ENCODE results near the gene F2.
A peak's percentile ranks its signal among the peaks of the same experiment; 100 is the strongest.
"Not testable (repeated sequence)": the region's sequence is repeated elsewhere in the genome, so short reads cannot be mapped to it uniquely, and the experiment has no call there.

F2 gene

GRCh38 chr11:46701078-46701654 is 17.8 kb upstream of the F2 start:
- Histone ChIP-seq H3K27ac (peak overlapping the region; percentile 92 to 99 (median 96)), H4K20me1 (peaks cover 11 to 55% (median 36%) of the 10 kb centered on the region in 11 experiments; a peak in 19 of 22 replicates), H3K4me3 (peak overlapping the region; percentile 86 to 100 (median 98)), H3K36me3 (peaks cover 45 to 65% (median 57%) of the 10 kb centered on the region in 11 experiments), H3K4me2 (peak overlapping the region; percentile 83 to 100 (median 97)), H3K4me1 (peaks cover 33 to 53% (median 49%) of the 10 kb centered on the region in 10 experiments), H3K27me3 (no peaks in the 10 kb centered on the region), H3K9me3 (replicated peaks in 1 of 11) (no peaks in the 10 kb centered on the region), H3K9ac (peak overlapping the region; percentile 90 to 99 (median 94))
- TF ChIP-seq Cebpa-rat (IDR thresholded peaks at IDR 0.05), result no peak

- Histone ChIP-seq H4K20me1 (peaks cover 0 to 66% (median 43%) of the 10 kb centered on the region in 11 experiments; a peak in 17 of 22 replicates), H3K4me2 (no peak overlapping the region), H3K4me3 (no peak overlapping the region), H3K36me3 (peaks cover 66 to 84% (median 74%) of the 10 kb centered on the region in 11 experiments), H3K27ac (no peak overlapping the region), H3K4me1 (peaks cover 18 to 21% (median 20%) of the 10 kb centered on the region in 10 experiments), H3K9me3 (replicated peaks in 1 of 11) (no peaks in the 10 kb centered on the region), H3K9ac (no peak overlapping the region), H3K27me3 (no peaks in the 10 kb centered on the region)
- no peak for TF ChIP-seq Cebpa-rat (IDR thresholded peaks at IDR 0.05)
Measured at GRCh38 chr11:46705070-46705688, 13.8 kb upstream of the F2 start.

DNA sequence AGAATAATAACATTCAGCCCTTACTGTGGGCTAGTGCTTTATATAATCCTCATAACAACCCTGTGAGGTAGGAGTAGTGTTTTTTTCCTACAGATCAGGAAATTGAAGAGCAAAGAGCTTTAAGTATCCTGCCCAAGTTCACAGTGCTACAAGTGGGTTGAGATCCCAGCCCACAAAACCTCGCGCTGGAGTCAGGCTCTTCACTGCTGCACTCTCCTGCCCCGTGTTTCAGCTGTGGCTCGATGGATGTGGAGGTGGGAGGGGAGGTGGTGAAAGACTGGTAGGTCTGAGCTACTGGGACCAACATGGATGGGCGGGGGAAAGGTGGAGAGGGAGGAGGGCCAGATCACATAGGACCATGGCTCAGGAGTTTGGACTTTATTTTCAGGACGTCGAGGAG is 12.1 kb upstream of the F2 start:
- H3K4me2 ChIP-seq, result no peak overlapping the region
- H3K4me1 ChIP-seq, result peaks cover 14 to 16% (median 15%) of the 10 kb centered on the region in 10 experiments
- peaks cover 0 to 59% (median 43%) of the 10 kb centered on the region in 11 experiments; a peak in 17 of 22 replicates for H4K20me1 ChIP-seq
- H3K27ac ChIP-seq, result no peak overlapping the region
- H3K9me3 ChIP-seq (replicated peaks in 1 of 11), result no peaks in the 10 kb centered on the region
- peaks cover 66 to 90% (median 74%) of the 10 kb centered on the region in 11 experiments for H3K36me3 ChIP-seq
- no peak overlapping the region for H3K4me3 ChIP-seq
- 0 out of 22 replicates have a peak overlapping the region, but pooled peaks of 1 of the 11 experiments have one; percentile 6 for H3K9ac ChIP-seq
- H3K27me3 ChIP-seq, result no peaks in the 10 kb centered on the region
- TF ChIP-seq Cebpa-rat (IDR thresholded peaks at IDR 0.05), result no peak

DNA sequence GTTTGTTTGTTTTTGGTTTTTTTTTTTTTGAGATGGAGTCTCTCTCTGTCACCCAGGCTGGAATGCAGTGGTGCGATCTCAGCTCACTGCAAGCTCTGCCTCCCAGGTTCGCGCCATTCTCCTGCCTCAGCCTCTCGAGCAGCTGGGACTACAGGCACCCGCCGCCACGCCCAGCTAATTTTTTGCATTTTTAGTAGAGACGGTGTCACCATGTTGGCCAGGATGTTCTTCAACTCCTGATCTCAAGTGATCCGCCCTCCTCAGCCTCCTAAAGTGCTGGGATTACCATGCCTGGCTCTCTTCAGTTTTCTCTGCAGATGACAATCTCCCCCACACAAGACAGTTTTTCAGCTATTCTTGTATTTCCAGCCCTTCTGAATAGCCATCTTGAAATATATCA is 9.7 kb upstream of the F2 start:
- H3K4me1 ChIP-seq; H3K27ac ChIP-seq; H3K4me2 ChIP-seq; H3K9me3 ChIP-seq (replicated peaks in 1 of 11); H3K4me3 ChIP-seq; H3K9ac ChIP-seq; H3K27me3 ChIP-seq: not testable (repeated sequence)
- Histone ChIP-seq H4K20me1 (peaks cover 0 to 44% (median 32%) of the 10 kb centered on the region in 11 experiments; a peak in 17 of 22 replicates), H3K36me3 (peaks cover 43 to 66% (median 49%) of the 10 kb centered on the region in 11 experiments)

DNA sequence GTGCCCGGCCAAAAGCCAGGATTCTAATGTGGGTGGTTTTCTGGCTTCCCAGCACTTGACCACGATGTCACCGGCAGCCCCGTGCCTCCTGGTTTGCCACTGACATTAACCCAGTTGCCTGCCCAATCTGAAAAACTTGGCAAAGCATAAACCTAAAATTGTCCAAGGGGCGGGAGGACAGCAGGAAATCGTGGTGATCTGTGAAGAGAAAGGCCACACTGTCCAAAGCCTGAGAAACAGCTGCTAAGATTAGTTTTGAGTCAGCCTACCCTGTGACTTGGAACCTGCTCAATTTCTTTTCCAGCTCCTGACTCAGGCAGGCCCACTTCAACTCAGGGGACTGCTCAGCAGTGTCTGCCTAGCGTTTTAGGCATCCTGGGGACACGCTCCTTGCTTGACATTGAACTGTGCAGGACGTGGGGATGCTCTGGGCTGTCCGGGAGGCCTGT is 8.2 kb upstream of the F2 start:
- Histone ChIP-seq H3K36me3 (peaks cover 28 to 51% (median 34%) of the 10 kb centered on the region in 11 experiments), H3K9ac (no peak overlapping the region), H3K27ac (no peak overlapping the region; a peak in 1 of 22 replicates), H3K4me1 (peaks cover 0 to 7% (median 0%) of the 10 kb centered on the region in 10 experiments; a peak in 2 of 20 replicates), H3K4me2 (no peak overlapping the region), H3K4me3 (no peak overlapping the region), H3K27me3 (no peaks in the 10 kb centered on the region), H3K9me3 (replicated peaks in 1 of 11) (no peaks in the 10 kb centered on the region), H4K20me1 (peaks cover 0 to 29% (median 17%) of the 10 kb centered on the region in 11 experiments; a peak in 16 of 22 replicates)
- no peak for TF ChIP-seq Cebpa-rat (IDR thresholded peaks at IDR 0.05)

DNA sequence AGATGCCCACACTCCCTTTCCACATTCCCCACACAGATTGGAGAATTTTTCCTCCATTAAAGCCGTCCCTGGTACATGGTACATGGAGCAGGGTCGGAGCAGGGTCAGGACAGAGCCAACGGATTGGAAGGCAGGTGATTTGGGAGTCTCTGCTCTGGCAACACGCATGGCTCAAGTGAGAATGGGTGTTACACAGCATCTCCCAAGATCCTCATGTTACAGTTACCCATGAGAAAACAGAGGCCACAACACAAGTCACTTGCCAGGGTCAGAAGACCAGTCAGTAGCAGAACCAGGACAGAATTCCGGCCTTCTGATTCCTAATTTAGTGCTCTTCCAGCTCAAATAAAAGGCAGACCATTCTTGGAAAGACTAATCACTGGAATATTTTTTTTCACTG is 7.7 kb upstream of the F2 start:
- no peak for TF ChIP-seq Cebpa-rat (IDR thresholded peaks at IDR 0.05)
- no peaks in the 10 kb centered on the region for H3K9me3 ChIP-seq (replicated peaks in 1 of 11)
- H3K27me3 ChIP-seq, result no peaks in the 10 kb centered on the region
- H3K4me2 ChIP-seq, result no peak overlapping the region
- no peak overlapping the region for H3K27ac ChIP-seq
- no peak overlapping the region for H3K9ac ChIP-seq
- H3K4me3 ChIP-seq, result no peak overlapping the region
- H3K36me3 ChIP-seq, result peaks cover 23 to 46% (median 30%) of the 10 kb centered on the region in 11 experiments
- peaks cover 0 to 7% (median 0%) of the 10 kb centered on the region in 10 experiments; a peak in 2 of 20 replicates for H3K4me1 ChIP-seq
- peaks cover 0 to 24% (median 13%) of the 10 kb centered on the region in 11 experiments; a peak in 15 of 22 replicates for H4K20me1 ChIP-seq

- no peak overlapping the region for H3K4me3 ChIP-seq
- H4K20me1 ChIP-seq, result peaks cover 0 to 9% (median 0%) of the 10 kb centered on the region in 11 experiments; a peak in 2 of 22 replicates
- no peak overlapping the region for H3K9ac ChIP-seq
- H3K4me1 ChIP-seq, result peaks cover 0 to 9% (median 2%) of the 10 kb centered on the region in 10 experiments; a peak in 12 of 20 replicates
- H3K4me2 ChIP-seq, result no peak overlapping the region
- no peaks in the 10 kb centered on the region for H3K9me3 ChIP-seq (replicated peaks in 1 of 11)
- no peak overlapping the region for H3K27ac ChIP-seq
- H3K27me3 ChIP-seq, result no peaks in the 10 kb centered on the region
- H3K36me3 ChIP-seq, result peaks cover 6 to 29% (median 12%) of the 10 kb centered on the region in 11 experiments; a peak in 19 of 22 replicates
- no peak for TF ChIP-seq Cebpa-rat (IDR thresholded peaks at IDR 0.05)
Measured at GRCh38 chr11:46712874-46713576, 6.0 kb upstream of the F2 start.

GRCh38 chr11:46717825-46718154 is 1.2 kb upstream of the F2 start:
- not testable (repeated sequence) for H3K27me3 ChIP-seq; H3K4me3 ChIP-seq; H4K20me1 ChIP-seq; H3K36me3 ChIP-seq; H3K9me3 ChIP-seq (replicated peaks in 1 of 11)
- Histone ChIP-seq H3K4me1 (peaks cover 0 to 13% (median 6%) of the 10 kb centered on the region in 10 experiments; a peak in 13 of 20 replicates), H3K4me2 (peak overlapping the region in 6 of 11 experiments; percentile 12 to 52 (median 31); a peak in 7 of 22 replicates), H3K9ac (peak overlapping the region in 2 of 11 experiments; percentile 8 to 23; a peak in 1 of 22 replicates), H3K27ac (peak overlapping the region in 5 of 11 experiments; percentile 5 to 60 (median 40); a peak in 5 of 22 replicates)

Measured in BLaER1 treated with 17β-estradiol and CSF1 and Interleukin-3, amounts not matched to agents 10 nM and 100 nM (cell line).